ENCODE data around the gene GNPTAB. TPM values are rescaled to one million over a fixed set of nuclear protein-coding genes. Genes with fewer than 3 reads are reported as not detected.
"Not testable (repeated sequence)": the region's sequence is repeated elsewhere in the genome, so short reads cannot be mapped to it uniquely, and the experiment has no call there.

GNPTAB gene
- total RNA-seq, 1 donor from 2014 or later = 48.2 TPM

- Mint-ChIP-seq H3K9me3 (no peaks in the 10 kb centered on the region), H3K36me3 (ENCODE audit: low read depth) (no peaks in the 10 kb centered on the region), H3K27me3 (peaks cover 6% of the 10 kb centered on the region), H3K4me1 (peaks cover 8% of the 10 kb centered on the region), H3K27ac (peak overlapping the region; percentile 45), H3K4me3 (peak overlapping the region; percentile 8)
- intact Hi-C loops (cut with micrococcal nuclease) = loop anchor here (1.0 kb wide), 1 partner anchor 65 kb away; no protein-coding TSS in a partner anchor
- DNase-seq = no peak
Measured at GRCh38 chr12:101838628-101839323, 8.0 kb upstream of the GNPTAB start.

- H3K9me3 Mint-ChIP-seq = no peaks in the 10 kb centered on the region
- peaks cover 6% of the 10 kb centered on the region for H3K36me3 Mint-ChIP-seq (ENCODE audit: low read depth)
- H3K4me1 Mint-ChIP-seq = peaks cover 29% of the 10 kb centered on the region
- intact Hi-C loops (cut with micrococcal nuclease) = loop anchor here (5.0 kb wide), 1 partner anchor 135 kb away; the partner anchor contains the start of gene CHPT1
- H3K4me3 Mint-ChIP-seq = no peak overlapping the region
- no peak for DNase-seq
- no peaks in the 10 kb centered on the region for H3K27me3 Mint-ChIP-seq
- H3K27ac Mint-ChIP-seq = no peak overlapping the region
Measured at GRCh38 chr12:101832030-101832429, 1.3 kb upstream of the GNPTAB start.

DNA sequence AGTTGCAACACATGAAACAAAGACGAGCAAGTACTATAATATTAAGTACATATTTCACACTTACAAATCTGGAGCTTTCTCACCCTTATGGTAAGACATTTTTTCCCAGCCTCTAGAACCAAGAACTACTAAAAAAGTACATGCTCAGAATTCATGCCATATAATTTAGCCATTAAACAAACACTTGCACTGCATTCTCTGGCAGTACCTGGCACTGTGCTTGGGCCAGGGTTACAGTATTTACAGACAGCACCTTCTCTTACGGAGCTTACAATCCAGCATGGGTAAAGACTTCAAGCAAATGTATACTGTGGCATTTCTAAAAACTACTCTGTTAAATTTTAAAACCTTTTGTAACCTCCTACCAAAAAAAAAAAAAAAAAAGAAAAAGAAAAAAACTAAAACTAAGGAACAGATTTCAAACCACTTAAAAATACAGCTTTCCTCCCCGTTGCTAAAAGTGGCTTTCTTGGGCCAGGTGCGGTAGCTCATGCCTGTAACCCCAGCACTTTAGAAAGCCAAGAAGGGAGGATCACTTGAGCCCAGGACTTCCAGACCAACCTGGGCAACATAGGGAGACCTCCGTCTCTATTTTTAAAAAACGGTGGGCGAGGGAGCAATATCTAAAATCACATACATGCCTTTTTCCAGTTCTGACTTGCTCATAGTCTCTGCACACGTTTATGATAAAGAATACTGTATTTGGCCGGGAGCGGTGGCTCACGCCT is 956 bp downstream of the GNPTAB start:
- no peak for DNase-seq
- Mint-ChIP-seq H3K27me3 (no peaks in the 10 kb centered on the region), H3K4me1 (peaks cover 45% of the 10 kb centered on the region), H3K9me3 (no peaks in the 10 kb centered on the region), H3K4me3 (peak overlapping the region; percentile 96), H3K36me3 (ENCODE audit: low read depth) (peaks cover 6% of the 10 kb centered on the region), H3K27ac (peak overlapping the region; percentile 92)
- intact Hi-C loops (cut with micrococcal nuclease) = loop anchor here (2.0 to 5.0 kb wide), 4 partner anchors 47 to 415 kb away; partner anchors contain the start of genes CHPT1 and DRAM1

- DNase-seq = no peak
- Mint-ChIP-seq H3K36me3 (ENCODE audit: low read depth) (peaks cover 8% of the 10 kb centered on the region), H3K4me3 (peak overlapping the region; percentile 96), H3K27ac (no peak overlapping the region), H3K27me3 (no peaks in the 10 kb centered on the region), H3K4me1 (peaks cover 51% of the 10 kb centered on the region), H3K9me3 (no peaks in the 10 kb centered on the region)
- intact Hi-C loops (cut with micrococcal nuclease) = no loop called here
Measured at GRCh38 chr12:101828463-101829196, 2.1 kb downstream of the GNPTAB start.

- Mint-ChIP-seq H3K4me1 (peaks cover 60% of the 10 kb centered on the region), H3K36me3 (ENCODE audit: low read depth) (peaks cover 10% of the 10 kb centered on the region), H3K4me3 (peak overlapping the region; percentile 18), H3K9me3 (no peaks in the 10 kb centered on the region), H3K27ac (peak overlapping the region; percentile 60), H3K27me3 (no peaks in the 10 kb centered on the region)
- intact Hi-C loops (cut with micrococcal nuclease) = no loop called here
- DNase-seq = no peak
Measured at GRCh38 chr12:101826766-101827368, 3.9 kb downstream of the GNPTAB start.

DNA sequence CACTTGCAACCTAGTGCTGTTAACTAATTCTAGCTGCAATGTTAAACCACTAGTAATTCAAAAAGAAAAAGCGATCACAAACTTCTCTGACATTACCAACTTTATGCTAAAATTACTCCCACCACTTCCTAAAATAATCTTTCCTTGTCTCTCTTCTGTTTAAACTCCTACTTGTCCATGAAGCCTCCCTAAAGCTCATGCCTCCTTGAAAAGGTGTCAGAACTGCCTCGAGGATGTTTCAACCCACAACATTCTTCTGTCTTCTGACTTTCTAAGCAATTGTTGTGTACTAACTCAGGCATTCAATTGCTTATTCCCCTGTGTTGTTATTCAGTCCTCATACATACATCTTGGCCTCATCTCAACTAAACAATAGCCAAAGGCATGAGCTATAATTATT is 5.9 kb downstream of the GNPTAB start:
- Mint-ChIP-seq H3K4me1 (peaks cover 69% of the 10 kb centered on the region), H3K36me3 (ENCODE audit: low read depth) (peaks cover 17% of the 10 kb centered on the region)
- intact Hi-C loops (cut with micrococcal nuclease) = no loop called here

GRCh38 chr12:101823891-101824290 is 6.9 kb downstream of the GNPTAB start:
- H3K27ac Mint-ChIP-seq = peak overlapping the region; percentile 86
- peaks cover 19% of the 10 kb centered on the region for H3K36me3 Mint-ChIP-seq (ENCODE audit: low read depth)
- no peaks in the 10 kb centered on the region for H3K27me3 Mint-ChIP-seq
- H3K4me1 Mint-ChIP-seq = peaks cover 66% of the 10 kb centered on the region
- peak overlapping the region; percentile 68 for H3K4me3 Mint-ChIP-seq
- intact Hi-C loops (cut with micrococcal nuclease) = no loop called here
- DNase-seq = peak; percentile 91
- peaks cover 4% of the 10 kb centered on the region for H3K9me3 Mint-ChIP-seq

More for the DNA sequence above, 5.9 kb downstream of the GNPTAB start:
- Mint-ChIP-seq H3K4me3 (peak overlapping the region; percentile 8), H3K27me3 (no peaks in the 10 kb centered on the region), H3K27ac (peak overlapping the region; percentile 42), H3K9me3 (no peaks in the 10 kb centered on the region)
- no peak for DNase-seq

DNA sequence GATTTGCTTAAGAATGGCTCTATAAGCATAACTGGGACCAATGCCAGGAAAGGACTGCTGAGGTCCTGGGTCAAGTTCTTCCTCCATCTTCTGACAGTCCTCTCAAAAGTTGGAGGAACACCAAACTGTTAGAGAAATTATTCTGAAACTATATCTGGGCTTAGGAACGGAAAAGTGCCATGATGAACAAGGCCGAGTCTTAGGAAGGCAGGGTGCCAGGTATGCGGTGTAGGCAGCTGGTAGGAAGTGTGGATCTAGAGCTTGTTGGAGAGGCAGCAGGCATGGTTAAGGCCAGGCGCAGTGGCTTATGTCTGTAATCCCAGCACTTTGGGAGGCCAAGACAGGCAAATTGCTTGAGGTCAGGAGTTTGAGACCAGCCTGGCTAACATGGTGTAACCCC is 7.7 kb downstream of the GNPTAB start:
- DNase-seq = no peak
- H3K4me3 Mint-ChIP-seq = peak overlapping the region; percentile 18
- peaks cover 62% of the 10 kb centered on the region for H3K4me1 Mint-ChIP-seq
- peak overlapping the region; percentile 86 for H3K27ac Mint-ChIP-seq
- no peaks in the 10 kb centered on the region for H3K27me3 Mint-ChIP-seq
- peaks cover 4% of the 10 kb centered on the region for H3K9me3 Mint-ChIP-seq
- intact Hi-C loops (cut with micrococcal nuclease) = no loop called here
- H3K36me3 Mint-ChIP-seq (ENCODE audit: low read depth) = peaks cover 20% of the 10 kb centered on the region

- peaks cover 49% of the 10 kb centered on the region for H3K4me1 Mint-ChIP-seq
- peaks cover 37% of the 10 kb centered on the region for H3K36me3 Mint-ChIP-seq (ENCODE audit: low read depth)
- peak overlapping the region; percentile 67 for H3K4me3 Mint-ChIP-seq
- intact Hi-C loops (cut with micrococcal nuclease) = loop anchor here (1.0 kb wide), 4 partner anchors 12 to 37 kb away; no protein-coding TSS in a partner anchor
- peaks cover 7% of the 10 kb centered on the region for H3K9me3 Mint-ChIP-seq
- DNase-seq = no peak
- peak overlapping the region; percentile 93 for H3K27ac Mint-ChIP-seq
- no peaks in the 10 kb centered on the region for H3K27me3 Mint-ChIP-seq
Measured at GRCh38 chr12:101819467-101819866, 11.3 kb downstream of the GNPTAB start.

- not testable (repeated sequence) for H3K27me3 Mint-ChIP-seq, DNase-seq, H3K4me3 Mint-ChIP-seq, H3K9me3 Mint-ChIP-seq
- Mint-ChIP-seq H3K4me1 (peaks cover 45% of the 10 kb centered on the region), H3K36me3 (ENCODE audit: low read depth) (peaks cover 38% of the 10 kb centered on the region), H3K27ac (peak overlapping the region; percentile 93)
- intact Hi-C loops (cut with micrococcal nuclease) = loop anchor here (1.0 kb wide), 4 partner anchors 13 to 36 kb away; no protein-coding TSS in a partner anchor
Measured at GRCh38 chr12:101818689-101819088, 12.1 kb downstream of the GNPTAB start.

DNA sequence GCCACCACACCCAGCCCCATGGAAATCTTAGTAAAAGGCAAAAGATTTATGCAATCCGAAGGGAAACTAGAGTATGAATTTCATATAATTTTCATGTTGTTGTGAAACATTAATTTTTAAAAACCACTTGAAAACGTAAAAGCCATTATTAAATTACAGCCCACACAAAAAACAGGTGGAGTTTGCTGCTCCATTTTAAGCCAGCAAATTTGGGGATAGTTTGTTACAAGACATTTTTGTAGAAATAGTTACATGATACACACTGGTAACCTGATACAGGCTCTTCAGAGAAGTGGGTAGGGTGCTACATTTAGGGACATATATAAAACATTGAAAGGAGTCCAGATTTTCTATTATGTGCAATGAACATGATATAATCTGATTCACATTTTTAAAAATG is 17.6 kb downstream of the GNPTAB start:
- Mint-ChIP-seq H3K9me3 (peaks cover 4% of the 10 kb centered on the region), H3K27me3 (no peaks in the 10 kb centered on the region), H3K4me3 (no peak overlapping the region), H3K27ac (no peak overlapping the region), H3K4me1 (peaks cover 19% of the 10 kb centered on the region), H3K36me3 (ENCODE audit: low read depth) (peaks cover 33% of the 10 kb centered on the region)
- intact Hi-C loops (cut with micrococcal nuclease) = no loop called here
- no peak for DNase-seq

GRCh38 chr12:101812716-101813115 is 18.0 kb downstream of the GNPTAB start:
- H3K9me3 Mint-ChIP-seq; H3K27me3 Mint-ChIP-seq; H3K4me3 Mint-ChIP-seq; intact Hi-C loops (cut with micrococcal nuclease); DNase-seq; H3K27ac Mint-ChIP-seq: not testable (repeated sequence)
- Mint-ChIP-seq H3K36me3 (ENCODE audit: low read depth) (peaks cover 33% of the 10 kb centered on the region), H3K4me1 (peaks cover 18% of the 10 kb centered on the region)

GRCh38 chr12:101811342-101811741 is 19.4 kb downstream of the GNPTAB start:
- H3K4me3 Mint-ChIP-seq = not testable (repeated sequence)

More at GRCh38 chr12:101811342-101811741, 19.4 kb downstream of the GNPTAB start:
- H3K9me3 Mint-ChIP-seq; DNase-seq; intact Hi-C loops (cut with micrococcal nuclease); H3K27me3 Mint-ChIP-seq: not testable (repeated sequence)
- Mint-ChIP-seq H3K27ac (peak overlapping the region; percentile 73), H3K4me1 (peaks cover 20% of the 10 kb centered on the region), H3K36me3 (ENCODE audit: low read depth) (peaks cover 34% of the 10 kb centered on the region)

All from activated CD4-positive, alpha-beta T cell treated with anti-CD3 and anti-CD28 coated beads, Interleukin-2, amount 10 ng/mL, durations not matched to agents 24 days and 14 days (primary cell).